ENCODE measurements around the gene UBE2QL1. TPM values are rescaled to one million over a fixed set of nuclear protein-coding genes. Genes with fewer than 3 reads are reported as not detected.

Gene UBE2QL1
- total RNA-seq, 1 experiment from 2014 or later, result not detected

DNA sequence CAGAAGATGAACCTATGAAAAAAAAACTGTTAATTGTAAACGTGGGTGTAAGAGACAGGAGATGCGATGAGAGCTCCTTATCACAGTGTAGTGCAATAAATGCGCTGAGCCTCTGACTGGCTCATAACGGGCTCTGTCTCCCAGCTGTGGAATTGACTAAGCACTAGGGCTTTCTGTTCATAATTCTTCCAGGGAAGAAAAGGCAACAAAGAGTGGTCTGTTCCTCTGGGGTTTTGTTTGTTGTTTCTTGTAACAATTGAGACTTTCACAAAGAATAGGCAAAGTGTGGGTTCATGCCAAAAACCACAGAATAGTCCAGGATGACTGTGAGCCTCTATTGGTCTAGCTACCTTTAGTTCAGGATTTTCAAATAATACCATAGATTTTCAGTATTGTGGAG is 39.4 kb downstream of the UBE2QL1 start:
- ChIA-PET POLR2A (no interaction called here), CTCF (no interaction called here)
- Histone ChIP-seq H3K4me1 (no peaks in the 10 kb centered on the region), H3K9me3 (no peaks in the 10 kb centered on the region), H3K36me3 (ENCODE audit: control insufficient read depth, insufficient read depth, low read length) (no peaks in the 10 kb centered on the region), H3K4me3 (ENCODE audit: low read depth, low read length) (no peak overlapping the region), H3K27me3 (replicated peaks; ENCODE audit: control insufficient read depth, insufficient read depth, low read length) (no peaks in the 10 kb centered on the region; the same call in 1 of the 2 replicates)
- Mint-ChIP-seq H3K9me3 (ENCODE audit: unreplicated experiment) (no peaks in the 10 kb centered on the region), H3K27ac (ENCODE audit: unreplicated experiment) (no peak overlapping the region), H3K27me3 (ENCODE audit: insufficient read depth, unreplicated experiment) (peaks cover 30% of the 10 kb centered on the region), H3K36me3 (ENCODE audit: insufficient read depth, unreplicated experiment) (no peaks in the 10 kb centered on the region), H3K4me1 (ENCODE audit: low read depth, unreplicated experiment) (no peaks in the 10 kb centered on the region), H3K4me3 (ENCODE audit: unreplicated experiment) (no peak overlapping the region)
- no peak for TF ChIP-seq CTCF (IDR thresholded peaks at IDR 0.05; ENCODE audit: insufficient read depth in 1 of 2, low read depth in 1 of 2, low read length in 1 of 2, severe bottlenecking in 1 of 2, unreplicated experiment in 1 of 2)
- DNase-seq, result no peak
- intact Hi-C loops (cut with micrococcal nuclease; ENCODE audit: unreplicated experiment), result no loop called here
- no TSS peak for BruUV-seq (replicated peaks)

DNA sequence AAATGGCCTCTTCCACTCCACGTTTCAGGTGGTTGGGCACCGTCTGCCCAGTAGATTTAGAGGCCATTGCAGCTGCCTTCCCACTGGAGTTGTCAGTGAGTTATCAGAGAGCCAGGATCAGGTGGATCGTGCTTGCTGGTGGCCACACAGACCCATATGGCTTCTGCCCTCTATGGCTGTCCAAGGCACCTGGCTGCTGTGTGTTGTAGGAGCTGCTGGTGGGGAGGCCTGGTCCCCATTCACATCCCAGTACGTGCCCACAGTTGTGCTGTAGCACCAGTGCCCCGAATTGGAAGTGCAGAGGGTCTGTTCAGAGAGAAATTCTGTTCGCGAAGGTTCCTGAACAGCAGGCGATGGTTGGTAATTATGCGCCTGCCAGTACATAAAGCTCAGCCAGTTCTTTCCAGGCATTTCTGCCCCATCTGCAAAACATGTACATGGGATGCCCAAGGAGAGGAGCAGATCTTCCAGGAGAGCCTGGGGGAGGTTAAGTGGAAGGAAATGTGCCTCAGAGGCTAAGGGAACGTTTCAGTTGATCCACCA is 41.1 kb downstream of the UBE2QL1 start:
- POLR2A ChIA-PET, result no interaction called here
- CTCF ChIA-PET, result no interaction called here
- Histone ChIP-seq H3K36me3 (ENCODE audit: control insufficient read depth, insufficient read depth, low read length) (no peaks in the 10 kb centered on the region), H3K4me3 (ENCODE audit: low read depth, low read length) (no peak overlapping the region), H3K27me3 (replicated peaks; ENCODE audit: control insufficient read depth, insufficient read depth, low read length) (no peaks in the 10 kb centered on the region; the same call in 1 of the 2 replicates), H3K4me1 (no peaks in the 10 kb centered on the region), H3K9me3 (no peaks in the 10 kb centered on the region)
- intact Hi-C loops (cut with micrococcal nuclease; ENCODE audit: unreplicated experiment), result no loop called here
- no peak for DNase-seq
- TF ChIP-seq CTCF (IDR thresholded peaks at IDR 0.05; ENCODE audit: insufficient read depth in 1 of 2, low read depth in 1 of 2, low read length in 1 of 2, severe bottlenecking in 1 of 2, unreplicated experiment in 1 of 2), result no peak
- Mint-ChIP-seq H3K9me3 (ENCODE audit: unreplicated experiment) (no peaks in the 10 kb centered on the region), H3K27me3 (ENCODE audit: insufficient read depth, unreplicated experiment) (peaks cover 23% of the 10 kb centered on the region), H3K27ac (ENCODE audit: unreplicated experiment) (no peak overlapping the region), H3K4me3 (ENCODE audit: unreplicated experiment) (no peak overlapping the region), H3K36me3 (ENCODE audit: insufficient read depth, unreplicated experiment) (no peaks in the 10 kb centered on the region), H3K4me1 (ENCODE audit: low read depth, unreplicated experiment) (no peaks in the 10 kb centered on the region)
- BruUV-seq (replicated peaks), result no TSS peak

- peaks cover 22% of the 10 kb centered on the region for H3K27me3 Mint-ChIP-seq (ENCODE audit: insufficient read depth, unreplicated experiment)
- H3K9me3 Mint-ChIP-seq (ENCODE audit: unreplicated experiment), result no peaks in the 10 kb centered on the region
- no peak for DNase-seq
- Histone ChIP-seq H3K27me3 (replicated peaks; ENCODE audit: control insufficient read depth, insufficient read depth, low read length) (no peaks in the 10 kb centered on the region), H3K9me3 (no peaks in the 10 kb centered on the region), H3K4me3 (ENCODE audit: low read depth, low read length) (no peak overlapping the region), H3K4me1 (no peaks in the 10 kb centered on the region), H3K36me3 (ENCODE audit: control insufficient read depth, insufficient read depth, low read length) (no peaks in the 10 kb centered on the region)
- intact Hi-C loops (cut with micrococcal nuclease; ENCODE audit: unreplicated experiment), result no loop called here
- ChIA-PET POLR2A (no interaction called here), CTCF (no interaction called here)
- H3K27ac Mint-ChIP-seq (ENCODE audit: unreplicated experiment), result no peak overlapping the region
- no peaks in the 10 kb centered on the region for H3K36me3 Mint-ChIP-seq (ENCODE audit: insufficient read depth, unreplicated experiment)
- H3K4me1 Mint-ChIP-seq (ENCODE audit: low read depth, unreplicated experiment), result no peaks in the 10 kb centered on the region
- BruUV-seq (replicated peaks), result no TSS peak
- no peak overlapping the region for H3K4me3 Mint-ChIP-seq (ENCODE audit: unreplicated experiment)
- TF ChIP-seq CTCF (IDR thresholded peaks at IDR 0.05; ENCODE audit: insufficient read depth in 1 of 2, low read depth in 1 of 2, low read length in 1 of 2, severe bottlenecking in 1 of 2, unreplicated experiment in 1 of 2), result no peak
Observed at GRCh38 chr5:6490246-6490645, 41.6 kb downstream of the UBE2QL1 start.
